Activated T-helper 1 cell treated with anti-CD3 and anti-CD28 coated beads, Interleukin-12 subunit alpha, Interleukin-12 subunit beta, Interleukin-2, Interleukin-4 antibody, amounts not matched to agents 30 ng/mL and 10 ng/mL and 1 ng/mL, durations not matched to agents 14 hours and 24 hours and 36 hours (primary cell): Measurements from ENCODE around the gene SPAG16. TPM values are rescaled to one million over a fixed set of nuclear protein-coding genes. Genes with fewer than 3 reads are reported as not detected.
"Not testable (repeated sequence)": the region's sequence is repeated elsewhere in the genome, so short reads cannot be mapped to it uniquely, and the experiment has no call there.

ENCODE experiments used
- DNase-seq: peaks from one replicate; pipeline ENCODE4 v3.0.0; 2021; ENCODE audit warnings: low spot score
- H3K27ac Mint-ChIP-seq: one replicate; pipeline ENCODE4 v1.8.0; 2021; ENCODE audit warnings: mild to moderate bottlenecking, mixed read lengths
- H3K27me3 Mint-ChIP-seq: one replicate; pipeline ENCODE4 v1.8.0; 2022; ENCODE audit warnings: mild to moderate bottlenecking, moderate library complexity, mixed read lengths; ENCODE audit not compliant: insufficient read depth
- H3K36me3 Mint-ChIP-seq: one replicate; pipeline ENCODE4 v1.8.0; 2021; ENCODE audit warnings: low read depth, mixed read lengths
- H3K4me1 Mint-ChIP-seq: one replicate; pipeline ENCODE4 v1.8.0; 2021; ENCODE audit warnings: low read depth, mixed read lengths
- H3K4me3 Mint-ChIP-seq: one replicate; pipeline ENCODE4 v1.8.0; 2021; ENCODE audit warnings: mild to moderate bottlenecking, moderate library complexity, mixed read lengths
- H3K9me3 Mint-ChIP-seq: one replicate; pipeline ENCODE4 v1.8.0; 2021; ENCODE audit warnings: mixed read lengths
- intact Hi-C: fragments of 100-400 bp; cut with micrococcal nuclease; formaldehyde crosslinking; loops from one replicate; pipeline ENCODE4 v1.15.1; 2024
- total RNA-seq: library from RNA; stranded (reverse); gene quantifications from 2 replicates; pipeline ENCODE4 v1.2.3, GENCODE V29; 2022

SPAG16 gene
- total RNA-seq, 1 donor from 2014 or later, result 7.3 TPM

- Mint-ChIP-seq H3K27ac (no peak overlapping the region), H3K36me3 (no peaks in the 10 kb centered on the region), H3K9me3 (peaks cover 5% of the 10 kb centered on the region), H3K4me1 (no peaks in the 10 kb centered on the region), H3K27me3 (no peaks in the 10 kb centered on the region), H3K4me3 (no peak overlapping the region)
- intact Hi-C loops, result no loop called here
- DNase-seq, result no peak
Observed at GRCh38 chr2:214035091-214035852, 751.0 kb downstream of the SPAG16 start.

- Mint-ChIP-seq H3K27ac (no peak overlapping the region), H3K4me3 (no peak overlapping the region), H3K4me1 (no peaks in the 10 kb centered on the region), H3K27me3 (no peaks in the 10 kb centered on the region), H3K9me3 (peaks cover 5% of the 10 kb centered on the region), H3K36me3 (no peaks in the 10 kb centered on the region)
- no peak for DNase-seq
- intact Hi-C loops, result no loop called here
Observed at GRCh38 chr2:214035921-214036320, 751.7 kb downstream of the SPAG16 start.

GRCh38 chr2:214038186-214038585, 753.9 kb downstream of the SPAG16 start:
- DNase-seq, result no peak
- H3K27ac Mint-ChIP-seq, result no peak overlapping the region
- no peaks in the 10 kb centered on the region for H3K4me1 Mint-ChIP-seq
- no peaks in the 10 kb centered on the region for H3K27me3 Mint-ChIP-seq
- intact Hi-C loops, result no loop called here
- H3K9me3 Mint-ChIP-seq, result peaks cover 5% of the 10 kb centered on the region
- H3K36me3 Mint-ChIP-seq, result no peaks in the 10 kb centered on the region
- no peak overlapping the region for H3K4me3 Mint-ChIP-seq

GRCh38 chr2:214050731-214051130, 766.5 kb downstream of the SPAG16 start:
- intact Hi-C loops, result no loop called here
- H3K27me3 Mint-ChIP-seq, result no peaks in the 10 kb centered on the region

GRCh38 chr2:214051585-214051984, 767.3 kb downstream of the SPAG16 start:
- Mint-ChIP-seq H3K4me1 (no peaks in the 10 kb centered on the region), H3K27me3 (no peaks in the 10 kb centered on the region), H3K36me3 (no peaks in the 10 kb centered on the region)

More at GRCh38 chr2:214050731-214051130, 766.5 kb downstream of the SPAG16 start:
- H3K9me3 Mint-ChIP-seq, result peaks cover 8% of the 10 kb centered on the region
- no peaks in the 10 kb centered on the region for H3K4me1 Mint-ChIP-seq
- no peaks in the 10 kb centered on the region for H3K36me3 Mint-ChIP-seq
- H3K4me3 Mint-ChIP-seq, result no peak overlapping the region
- H3K27ac Mint-ChIP-seq, result no peak overlapping the region
- no peak for DNase-seq

GRCh38 chr2:214052235-214052634, 768.0 kb downstream of the SPAG16 start:
- H3K27ac Mint-ChIP-seq, result no peak overlapping the region
- no peak overlapping the region for H3K4me3 Mint-ChIP-seq
- intact Hi-C loops, result no loop called here
- no peaks in the 10 kb centered on the region for H3K27me3 Mint-ChIP-seq
- H3K4me1 Mint-ChIP-seq, result no peaks in the 10 kb centered on the region
- H3K9me3 Mint-ChIP-seq, result no peaks in the 10 kb centered on the region
- no peak for DNase-seq
- H3K36me3 Mint-ChIP-seq, result no peaks in the 10 kb centered on the region

More at GRCh38 chr2:214051585-214051984, 767.3 kb downstream of the SPAG16 start:
- DNase-seq, result no peak
- Mint-ChIP-seq H3K27ac (no peak overlapping the region), H3K9me3 (no peaks in the 10 kb centered on the region), H3K4me3 (no peak overlapping the region)
- intact Hi-C loops, result no loop called here

GRCh38 chr2:214057986-214058385, 773.7 kb downstream of the SPAG16 start:
- no peaks in the 10 kb centered on the region for H3K27me3 Mint-ChIP-seq
- no peaks in the 10 kb centered on the region for H3K36me3 Mint-ChIP-seq
- no peak for DNase-seq
- no peaks in the 10 kb centered on the region for H3K9me3 Mint-ChIP-seq
- no peak overlapping the region for H3K27ac Mint-ChIP-seq
- intact Hi-C loops, result no loop called here
- no peak overlapping the region for H3K4me3 Mint-ChIP-seq
- H3K4me1 Mint-ChIP-seq, result no peaks in the 10 kb centered on the region

- H3K27me3 Mint-ChIP-seq, H3K36me3 Mint-ChIP-seq, H3K4me3 Mint-ChIP-seq, DNase-seq, H3K9me3 Mint-ChIP-seq, H3K27ac Mint-ChIP-seq, intact Hi-C loops, H3K4me1 Mint-ChIP-seq: not testable (repeated sequence)
Observed at GRCh38 chr2:214062279-214062678, 778.0 kb downstream of the SPAG16 start.

- Mint-ChIP-seq H3K4me1 (no peaks in the 10 kb centered on the region), H3K9me3 (no peaks in the 10 kb centered on the region), H3K4me3 (no peak overlapping the region), H3K27me3 (no peaks in the 10 kb centered on the region), H3K27ac (no peak overlapping the region), H3K36me3 (no peaks in the 10 kb centered on the region)
- DNase-seq, result no peak
- intact Hi-C loops, result no loop called here
Observed at GRCh38 chr2:214064471-214064870, 780.2 kb downstream of the SPAG16 start.

- Mint-ChIP-seq H3K4me3 (no peak overlapping the region), H3K9me3 (no peaks in the 10 kb centered on the region), H3K27me3 (no peaks in the 10 kb centered on the region), H3K27ac (no peak overlapping the region), H3K36me3 (no peaks in the 10 kb centered on the region), H3K4me1 (no peaks in the 10 kb centered on the region)
- intact Hi-C loops, result no loop called here
- no peak for DNase-seq
Observed at GRCh38 chr2:214066862-214067261, 782.6 kb downstream of the SPAG16 start.

GRCh38 chr2:214069254-214069653, 785.0 kb downstream of the SPAG16 start:
- Mint-ChIP-seq H3K36me3 (no peaks in the 10 kb centered on the region), H3K27ac (no peak overlapping the region), H3K4me3 (no peak overlapping the region), H3K27me3 (no peaks in the 10 kb centered on the region), H3K9me3 (no peaks in the 10 kb centered on the region), H3K4me1 (no peaks in the 10 kb centered on the region)
- intact Hi-C loops, result no loop called here
- DNase-seq, result no peak

GRCh38 chr2:214075456-214075855, 791.2 kb downstream of the SPAG16 start:
- intact Hi-C loops, result no loop called here
- Mint-ChIP-seq H3K4me1 (no peaks in the 10 kb centered on the region), H3K27me3 (peaks cover 1% of the 10 kb centered on the region), H3K4me3 (no peak overlapping the region), H3K27ac (no peak overlapping the region), H3K9me3 (no peaks in the 10 kb centered on the region), H3K36me3 (no peaks in the 10 kb centered on the region)
- DNase-seq, result no peak

- H3K4me3 Mint-ChIP-seq, result no peak overlapping the region
- H3K36me3 Mint-ChIP-seq, result no peaks in the 10 kb centered on the region
- no peaks in the 10 kb centered on the region for H3K4me1 Mint-ChIP-seq
- no peak for DNase-seq
- intact Hi-C loops, result no loop called here
- H3K27me3 Mint-ChIP-seq, result peaks cover 1% of the 10 kb centered on the region
- no peak overlapping the region for H3K27ac Mint-ChIP-seq
- H3K9me3 Mint-ChIP-seq, result no peaks in the 10 kb centered on the region
Observed at GRCh38 chr2:214076527-214076926, 792.3 kb downstream of the SPAG16 start.

- Mint-ChIP-seq H3K4me3 (no peak overlapping the region), H3K4me1 (no peaks in the 10 kb centered on the region), H3K27ac (no peak overlapping the region), H3K36me3 (no peaks in the 10 kb centered on the region), H3K27me3 (peaks cover 1% of the 10 kb centered on the region), H3K9me3 (no peaks in the 10 kb centered on the region)
- DNase-seq, result no peak
- intact Hi-C loops, result no loop called here
Observed at GRCh38 chr2:214077727-214078126, 793.5 kb downstream of the SPAG16 start.
